Choroid plexus epithelial cell (primary cell): ENCODE data around the gene PDXP.

Experiments
- DNase-seq: peaks from one replicate; pipeline ENCODE4 v3.0.0-alpha.2; 2010; ENCODE audit warnings: low read depth
- H3K4me3 ChIP-seq: 2 replicates; pipeline ENCODE4 v1.5.1; 2011; ENCODE audit warnings: low read depth, mild to moderate bottlenecking, control low read depth, low read length, moderate library complexity
- TF ChIP-seq, protein P1 (sequence below): conservative IDR thresholded peaks from 2 replicates; pipeline ENCODE4 v1.5.1; 2011; ENCODE audit warnings: low read depth, mild to moderate bottlenecking, control low read depth, inconsistent platforms, low read length, moderate library complexity

Gene PDXP

DNA sequence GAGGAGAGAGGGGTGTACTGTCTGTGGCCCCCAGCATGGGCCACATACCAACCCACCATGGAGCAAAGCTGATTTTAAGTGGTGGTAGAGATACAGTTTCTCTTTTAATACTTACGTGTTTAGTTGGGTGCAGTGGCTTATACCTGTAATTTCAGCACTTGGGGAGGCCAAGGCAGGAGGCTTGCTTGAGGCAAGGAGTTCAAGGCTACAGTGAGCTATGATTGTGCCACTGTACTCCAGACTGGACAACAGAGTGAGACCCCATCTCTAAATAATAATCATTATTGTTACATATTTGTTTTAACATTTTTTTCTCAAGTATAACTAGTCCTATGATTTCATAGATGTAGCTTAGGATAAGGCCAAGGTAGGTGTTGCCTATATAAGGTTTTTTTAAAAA is 41.1 kb upstream of the PDXP start:
- TF ChIP-seq, protein P1, sequence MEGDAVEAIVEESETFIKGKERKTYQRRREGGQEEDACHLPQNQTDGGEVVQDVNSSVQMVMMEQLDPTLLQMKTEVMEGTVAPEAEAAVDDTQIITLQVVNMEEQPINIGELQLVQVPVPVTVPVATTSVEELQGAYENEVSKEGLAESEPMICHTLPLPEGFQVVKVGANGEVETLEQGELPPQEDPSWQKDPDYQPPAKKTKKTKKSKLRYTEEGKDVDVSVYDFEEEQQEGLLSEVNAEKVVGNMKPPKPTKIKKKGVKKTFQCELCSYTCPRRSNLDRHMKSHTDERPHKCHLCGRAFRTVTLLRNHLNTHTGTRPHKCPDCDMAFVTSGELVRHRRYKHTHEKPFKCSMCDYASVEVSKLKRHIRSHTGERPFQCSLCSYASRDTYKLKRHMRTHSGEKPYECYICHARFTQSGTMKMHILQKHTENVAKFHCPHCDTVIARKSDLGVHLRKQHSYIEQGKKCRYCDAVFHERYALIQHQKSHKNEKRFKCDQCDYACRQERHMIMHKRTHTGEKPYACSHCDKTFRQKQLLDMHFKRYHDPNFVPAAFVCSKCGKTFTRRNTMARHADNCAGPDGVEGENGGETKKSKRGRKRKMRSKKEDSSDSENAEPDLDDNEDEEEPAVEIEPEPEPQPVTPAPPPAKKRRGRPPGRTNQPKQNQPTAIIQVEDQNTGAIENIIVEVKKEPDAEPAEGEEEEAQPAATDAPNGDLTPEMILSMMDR = no peak
- DNase-seq = no peak
- no peak overlapping the region for H3K4me3 ChIP-seq

DNA sequence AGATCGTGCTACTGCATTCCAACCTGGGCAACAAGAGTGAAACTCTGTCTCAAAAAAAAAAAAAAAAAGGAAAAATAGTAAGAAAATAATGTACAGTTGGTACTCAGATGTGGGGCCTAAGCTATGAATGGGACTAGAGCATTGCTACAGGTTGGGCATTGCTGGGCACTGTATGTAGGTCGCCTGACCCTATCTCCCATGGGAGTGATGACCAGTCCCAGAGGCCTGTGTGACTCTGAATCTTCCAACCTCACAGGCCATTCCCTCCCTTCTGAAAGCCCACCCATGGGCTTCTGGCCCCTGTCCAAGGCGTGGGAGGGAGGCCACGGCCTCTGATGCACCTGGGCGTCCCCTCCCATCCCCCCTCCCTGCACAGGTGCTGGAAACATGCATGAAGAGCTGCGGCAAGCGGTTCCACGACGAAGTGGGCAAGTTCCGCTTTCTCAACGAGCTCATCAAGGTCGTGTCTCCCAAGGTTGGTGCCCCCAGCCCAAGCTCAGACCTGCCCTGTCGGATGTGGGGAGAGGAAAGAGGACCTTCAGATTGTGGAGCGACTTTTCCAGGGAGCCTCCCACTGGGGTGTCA is 40.4 kb upstream of the PDXP start:
- DNase-seq = no peak
- TF ChIP-seq, protein P1 = no peak
- H3K4me3 ChIP-seq = no peak overlapping the region

DNA sequence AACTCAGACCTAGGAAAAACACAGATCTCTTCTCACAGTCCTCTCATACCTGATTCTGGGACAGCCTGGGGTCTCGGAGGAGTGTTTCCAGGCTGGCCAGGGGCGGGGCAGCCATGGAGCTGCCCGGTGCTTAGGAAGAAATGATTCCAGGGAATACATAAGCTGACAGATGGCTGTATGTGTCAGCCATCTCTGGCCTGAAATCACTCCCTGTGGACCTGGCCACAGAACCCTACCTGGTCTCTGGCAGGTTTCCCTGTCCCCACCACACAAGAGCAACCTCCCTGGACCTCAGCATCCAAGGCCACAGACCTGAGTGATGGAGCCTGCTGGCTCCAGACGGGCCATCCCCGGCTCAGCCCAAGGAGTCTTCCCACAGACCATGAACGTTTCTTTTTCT is 39.8 kb upstream of the PDXP start:
- no peak overlapping the region for H3K4me3 ChIP-seq
- no peak for DNase-seq
- TF ChIP-seq, protein P1 = no peak

DNA sequence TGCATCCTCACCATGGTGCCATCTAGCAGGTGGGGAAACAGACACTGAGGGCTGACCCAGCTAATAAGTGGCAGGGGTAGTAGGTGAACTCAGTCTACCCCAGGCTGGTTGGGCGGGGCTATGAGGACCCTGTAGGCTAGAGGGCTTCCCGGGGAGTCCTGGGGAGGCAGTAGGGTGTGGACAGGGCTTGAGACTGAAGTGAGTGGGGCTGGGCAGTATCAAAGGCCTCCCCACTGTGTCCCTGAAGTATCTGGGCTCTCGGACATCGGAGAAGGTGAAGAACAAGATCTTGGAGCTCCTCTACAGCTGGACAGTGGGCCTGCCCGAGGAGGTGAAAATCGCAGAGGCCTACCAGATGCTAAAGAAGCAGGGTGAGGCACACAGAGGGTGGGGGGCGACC is 38.5 kb upstream of the PDXP start:
- no peak for DNase-seq
- TF ChIP-seq, protein P1 = no peak
- no peak overlapping the region for H3K4me3 ChIP-seq

DNA sequence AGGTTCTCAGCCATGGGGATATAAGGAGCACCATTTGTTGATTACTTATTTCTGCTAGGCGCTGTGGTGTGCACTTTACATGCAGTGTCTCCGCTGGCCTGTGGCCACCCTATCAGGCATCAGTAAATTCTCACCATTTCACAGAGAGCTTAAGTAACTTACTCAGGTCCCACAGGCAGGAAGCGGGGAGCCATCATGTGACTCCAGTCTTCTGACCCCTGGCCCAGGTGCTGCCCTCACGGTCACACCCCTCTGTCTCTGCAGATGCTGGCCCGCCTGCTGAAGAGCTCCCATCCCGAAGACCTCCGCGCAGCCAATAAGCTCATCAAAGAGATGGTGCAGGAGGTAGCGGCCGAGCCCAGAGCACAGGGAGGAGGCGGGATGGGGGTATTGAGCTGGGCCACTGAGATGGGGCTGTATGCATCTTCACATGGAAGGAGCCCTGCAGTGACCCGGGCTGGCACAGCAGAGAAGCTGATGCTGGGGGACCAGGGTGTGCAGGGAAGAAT is 37.1 kb upstream of the PDXP start:
- TF ChIP-seq, protein P1 = no peak

DNA sequence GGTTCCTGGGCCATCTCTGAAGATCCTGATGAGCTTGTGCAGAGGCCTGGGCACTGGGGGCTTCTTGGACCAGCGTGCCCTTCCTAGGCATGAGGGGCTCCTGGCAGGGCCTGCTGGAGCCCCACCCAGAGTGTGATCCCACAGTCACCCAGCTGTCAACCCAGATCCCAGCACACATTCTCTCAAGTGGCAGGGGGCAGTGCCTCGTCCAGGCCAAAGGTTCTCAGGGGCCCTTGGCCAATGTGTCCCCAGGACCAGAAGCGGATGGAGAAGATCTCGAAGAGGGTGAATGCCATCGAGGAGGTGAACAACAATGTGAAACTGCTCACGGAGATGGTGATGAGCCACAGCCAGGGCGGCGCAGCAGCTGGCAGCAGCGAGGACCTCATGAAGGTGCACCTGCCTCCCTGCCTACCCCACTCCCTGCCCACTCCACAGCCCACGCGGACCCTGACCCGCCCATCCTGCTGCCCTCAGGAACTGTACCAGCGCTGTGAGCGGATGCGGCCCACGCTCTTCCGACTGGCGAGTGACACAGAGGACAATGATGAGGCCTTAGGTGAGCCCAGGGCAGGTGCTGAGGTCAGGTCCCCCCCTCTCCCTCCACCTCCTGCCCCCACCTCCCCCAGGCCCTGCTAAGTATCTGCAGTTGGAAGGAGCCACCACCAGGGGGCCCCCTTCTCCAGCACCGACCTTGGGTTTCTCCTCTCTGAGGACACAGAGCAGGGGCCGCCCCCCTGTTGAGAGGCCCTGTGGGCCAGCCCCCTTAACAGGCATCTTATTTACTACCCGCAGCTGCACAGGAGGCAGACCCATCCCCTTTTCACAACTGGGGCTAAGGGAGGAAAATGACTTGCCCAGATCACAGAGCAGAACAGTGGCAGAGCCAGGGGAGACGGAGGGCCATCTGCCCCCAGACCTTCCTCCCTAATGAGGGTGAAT is 35.2 kb upstream of the PDXP start:
- DNase-seq = peak; percentile 54

More for the DNA sequence above, 37.1 kb upstream of the PDXP start:
- no peak overlapping the region for H3K4me3 ChIP-seq
- no peak for DNase-seq

More for the DNA sequence above, 35.2 kb upstream of the PDXP start:
- no peak overlapping the region for H3K4me3 ChIP-seq
- TF ChIP-seq, protein P1 = peak; percentile 75
